ENCODE data around the gene SVIL.

GRCh38 chr10:29539412-29539811, 95.4 kb downstream of the SVIL start:
- TF ChIP-seq CTCF (conservative IDR thresholded peaks at IDR 0.05 in 1 of 2, IDR thresholded peaks at IDR 0.05 in 1 of 2; ENCODE audit: low read depth in 1 of 2, low read length in 2 of 2) (no peak), EZH2 (IDR thresholded peaks at IDR 0.05; ENCODE audit: low read length, missing control alignments) (no peak)

Data from fibroblast of lung (primary cell).